GM18861 (cell line): ENCODE results near the gene SFXN5.
A peak's percentile ranks its signal among the peaks of the same experiment; 100 is the strongest.
"Not testable (repeated sequence)": the region's sequence is repeated elsewhere in the genome, so short reads cannot be mapped to it uniquely, and the experiment has no call there.

Experiments used
- ATAC-seq: cut with Tn5 transposase; IDR thresholded peaks from one replicate; pipeline ENCODE4 v1.9.1; 2021; ENCODE audit not compliant: unreplicated experiment

SFXN5 gene, protein sequence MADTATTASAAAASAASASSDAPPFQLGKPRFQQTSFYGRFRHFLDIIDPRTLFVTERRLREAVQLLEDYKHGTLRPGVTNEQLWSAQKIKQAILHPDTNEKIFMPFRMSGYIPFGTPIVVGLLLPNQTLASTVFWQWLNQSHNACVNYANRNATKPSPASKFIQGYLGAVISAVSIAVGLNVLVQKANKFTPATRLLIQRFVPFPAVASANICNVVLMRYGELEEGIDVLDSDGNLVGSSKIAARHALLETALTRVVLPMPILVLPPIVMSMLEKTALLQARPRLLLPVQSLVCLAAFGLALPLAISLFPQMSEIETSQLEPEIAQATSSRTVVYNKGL

DNA sequence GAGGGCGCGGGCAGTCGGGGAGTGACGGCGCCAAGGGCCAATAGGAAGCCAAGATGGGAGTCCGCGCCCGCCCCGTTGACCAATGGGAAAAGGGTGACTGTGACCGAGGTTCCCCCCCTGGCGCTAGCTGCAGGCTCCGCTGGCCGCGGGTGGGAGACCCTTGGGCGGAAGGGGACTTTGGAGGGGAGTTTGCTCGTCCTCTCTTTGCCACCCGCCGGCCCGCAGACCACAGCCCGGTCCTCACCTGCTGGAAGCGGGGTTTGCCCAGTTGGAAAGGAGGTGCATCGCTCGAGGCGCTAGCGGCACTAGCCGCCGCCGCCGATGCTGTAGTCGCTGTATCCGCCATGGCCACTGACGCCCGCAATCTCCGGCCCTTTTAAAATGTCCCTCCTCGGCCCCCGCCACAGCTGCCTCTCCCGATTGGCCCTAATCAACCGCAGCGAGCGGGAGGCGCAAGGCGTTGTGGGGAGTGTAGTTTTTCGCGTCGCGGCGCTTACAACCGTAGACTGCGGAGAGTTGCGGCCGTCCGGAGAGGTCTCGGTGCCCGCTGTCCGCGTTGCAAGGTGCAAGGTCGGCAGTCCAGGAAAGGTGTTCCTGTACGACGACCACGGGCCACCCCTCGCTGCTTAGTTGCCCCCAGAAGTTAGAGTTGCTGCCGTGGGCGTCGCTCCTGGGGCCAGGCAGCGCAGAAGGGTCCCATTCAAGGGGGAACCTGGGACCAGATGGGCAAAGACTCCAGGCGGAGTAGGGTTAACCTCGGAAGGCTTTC lies at the start of gene SFXN5:
TSS of gene SFXN5 (minus strand) at position 353 of the 769 bp plus-strand sequence. CDS start at position 346, 7 bp downstream.
- peak; percentile 79 for ATAC-seq

DNA sequence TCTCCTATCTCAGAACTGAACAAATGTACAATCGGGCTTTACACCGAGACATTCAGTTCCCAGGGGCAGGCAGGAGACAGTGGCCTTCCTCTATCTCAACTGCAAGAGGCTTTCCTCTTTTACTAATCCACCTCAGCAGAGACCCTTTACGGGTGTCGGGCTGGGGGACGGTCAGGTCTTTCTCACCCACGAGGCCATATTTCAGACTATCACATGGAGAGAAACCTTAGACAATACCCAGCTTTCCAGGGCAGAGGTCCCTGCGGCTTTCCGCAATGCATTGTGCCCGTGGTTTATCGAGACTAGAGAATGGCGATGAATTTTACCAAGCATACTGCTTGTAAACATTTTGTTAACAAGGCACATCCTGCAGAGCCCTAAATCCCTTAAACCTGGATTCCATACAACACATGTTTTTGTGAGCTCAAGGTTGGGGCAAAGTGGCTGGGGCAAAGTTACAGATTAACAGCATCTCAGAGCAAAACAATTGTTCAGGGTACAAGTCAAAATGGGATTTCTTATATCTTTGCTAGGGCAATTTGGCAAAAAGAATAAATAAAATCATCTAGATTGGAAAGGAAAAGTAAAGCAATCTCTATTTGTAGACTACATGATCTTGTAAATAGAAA lies 48.2 kb upstream of the SFXN5 start:
- ATAC-seq = not testable (repeated sequence)

DNA sequence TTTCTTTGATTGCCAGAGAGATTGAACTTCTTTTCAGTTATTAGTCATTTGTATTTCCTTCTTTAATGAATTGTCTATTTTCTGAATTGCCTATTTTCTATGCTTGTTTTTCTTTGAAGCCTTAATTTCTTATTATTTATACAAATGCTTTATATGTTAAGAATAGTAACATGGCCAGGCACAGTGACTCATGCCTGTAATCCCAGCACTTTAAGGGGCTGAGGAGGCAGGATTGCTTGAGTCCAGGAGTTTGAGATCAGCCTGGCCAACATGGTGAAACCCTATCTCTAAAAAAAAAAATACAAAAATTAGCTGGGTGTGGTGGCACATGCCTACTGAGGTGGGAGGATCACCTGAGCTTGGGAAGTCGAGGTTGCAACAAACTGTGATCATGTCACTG lies 45.9 kb upstream of the SFXN5 start:
- no peak for ATAC-seq

DNA sequence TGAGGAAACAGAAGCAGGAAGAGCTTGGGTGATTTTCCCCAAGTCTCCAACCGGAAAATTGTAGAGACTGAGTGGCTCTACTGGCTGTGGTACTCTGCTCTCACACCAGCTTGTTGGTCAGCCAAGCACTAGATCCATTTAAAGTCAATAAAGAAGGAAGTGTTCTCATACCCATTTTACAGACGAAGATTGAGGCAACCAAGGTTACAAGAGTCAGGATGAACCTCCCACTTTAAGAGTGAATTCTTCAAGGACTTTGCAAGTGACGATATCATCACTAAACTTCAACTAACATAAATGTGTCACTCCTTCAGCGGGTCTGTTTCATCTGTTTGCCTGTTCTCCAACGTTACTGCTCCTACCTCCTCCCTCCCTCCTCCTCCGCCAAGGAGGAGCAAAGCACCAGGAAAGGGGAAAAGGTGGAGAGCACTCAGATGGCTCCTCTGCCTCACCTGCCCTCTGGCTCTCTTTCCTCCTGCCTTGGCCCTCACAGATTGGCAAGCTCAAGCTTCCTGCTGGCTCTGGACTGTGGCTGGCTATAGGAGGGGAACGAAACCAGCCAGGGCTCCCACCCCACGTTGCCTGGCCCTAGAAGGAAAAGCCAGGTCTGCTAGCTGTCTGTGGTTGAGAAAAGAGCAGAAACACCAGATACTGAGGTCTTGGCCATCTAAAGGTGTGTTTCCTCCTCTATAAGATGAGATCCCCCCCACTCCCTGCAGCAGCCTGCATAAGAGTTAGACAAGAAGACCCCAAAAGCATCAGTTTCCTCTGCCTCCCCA lies 44.9 kb upstream of the SFXN5 start:
- ATAC-seq = no peak

DNA sequence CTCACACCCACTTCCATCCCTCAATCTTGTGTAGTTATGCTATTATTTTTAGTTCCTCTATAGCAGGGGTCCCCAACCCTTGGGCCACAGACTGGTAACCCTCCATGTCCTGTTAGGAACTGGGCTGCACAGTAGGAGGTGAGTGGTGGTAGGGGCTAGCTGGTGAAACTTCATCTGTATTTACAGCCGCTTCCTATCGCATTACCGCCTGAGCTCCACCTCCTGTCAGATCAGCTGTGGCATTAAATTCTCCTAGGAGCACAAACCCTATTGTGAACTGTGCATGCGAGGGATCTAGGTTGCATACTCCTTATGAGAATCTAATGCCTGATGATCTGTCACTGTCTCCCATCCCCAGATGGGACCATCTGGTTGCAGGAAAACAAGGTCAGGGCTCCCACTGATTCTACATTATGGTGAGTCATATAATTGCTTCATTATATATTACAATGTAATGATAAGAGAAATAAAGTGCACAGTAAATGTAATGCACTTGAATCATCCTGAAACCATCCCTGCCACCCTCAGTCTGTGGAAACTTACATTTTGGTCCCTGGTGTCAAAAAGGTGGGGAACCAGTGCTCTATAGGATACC lies 42.9 kb upstream of the SFXN5 start:
- no peak for ATAC-seq

DNA sequence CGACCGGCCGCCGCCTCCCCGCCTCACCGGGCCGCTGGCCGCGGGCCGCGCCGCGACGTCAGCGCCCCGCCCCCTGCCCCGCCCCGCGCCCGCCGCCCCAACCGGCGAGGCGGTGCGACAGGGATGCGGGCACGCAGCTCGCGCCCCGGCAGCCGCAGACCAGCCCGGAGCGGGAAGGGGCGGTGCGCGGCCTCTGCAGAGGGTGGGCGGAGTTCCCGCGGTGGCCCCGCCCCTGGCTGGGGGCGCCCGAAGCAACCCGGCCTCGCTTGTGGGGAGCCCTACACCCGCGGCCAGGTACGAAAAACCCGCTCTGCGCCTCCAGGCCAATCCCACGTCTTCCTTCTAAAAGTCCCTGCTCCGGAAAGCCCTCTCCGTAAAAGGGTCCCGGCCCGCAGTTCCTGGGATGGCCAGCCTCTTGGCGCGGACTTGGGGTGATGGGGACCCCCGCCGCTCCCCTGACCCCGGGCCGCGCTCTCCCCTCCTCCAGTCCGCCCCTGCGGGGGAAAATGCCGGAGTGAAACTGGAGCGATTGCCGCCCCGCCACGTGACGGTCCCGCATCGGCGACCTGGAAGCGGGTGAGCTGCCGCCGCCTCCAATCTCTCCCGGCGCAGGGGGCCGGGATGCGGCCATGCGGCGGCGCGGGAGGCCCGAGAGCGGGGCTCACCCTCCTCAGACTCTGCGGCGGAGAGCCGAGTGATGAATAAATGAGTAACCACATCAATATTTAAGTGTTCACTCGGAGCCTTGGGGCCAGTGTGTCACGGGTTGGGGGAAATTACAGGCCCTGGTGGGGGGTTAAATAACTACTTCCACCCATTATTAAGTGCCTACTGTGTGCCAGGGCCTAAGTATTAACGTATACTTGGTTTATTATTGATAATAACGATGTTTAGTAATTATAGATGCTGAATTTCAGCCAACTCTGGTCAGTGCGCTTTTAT lies 41.7 kb upstream of the SFXN5 start, which contains the start of gene RAB11FIP5:
TSS of gene RAB11FIP5 (minus strand) at position 36 of the 942 bp plus-strand sequence. CDS start 171 bp downstream, outside the sequence.
- ATAC-seq = peak; percentile 71

DNA sequence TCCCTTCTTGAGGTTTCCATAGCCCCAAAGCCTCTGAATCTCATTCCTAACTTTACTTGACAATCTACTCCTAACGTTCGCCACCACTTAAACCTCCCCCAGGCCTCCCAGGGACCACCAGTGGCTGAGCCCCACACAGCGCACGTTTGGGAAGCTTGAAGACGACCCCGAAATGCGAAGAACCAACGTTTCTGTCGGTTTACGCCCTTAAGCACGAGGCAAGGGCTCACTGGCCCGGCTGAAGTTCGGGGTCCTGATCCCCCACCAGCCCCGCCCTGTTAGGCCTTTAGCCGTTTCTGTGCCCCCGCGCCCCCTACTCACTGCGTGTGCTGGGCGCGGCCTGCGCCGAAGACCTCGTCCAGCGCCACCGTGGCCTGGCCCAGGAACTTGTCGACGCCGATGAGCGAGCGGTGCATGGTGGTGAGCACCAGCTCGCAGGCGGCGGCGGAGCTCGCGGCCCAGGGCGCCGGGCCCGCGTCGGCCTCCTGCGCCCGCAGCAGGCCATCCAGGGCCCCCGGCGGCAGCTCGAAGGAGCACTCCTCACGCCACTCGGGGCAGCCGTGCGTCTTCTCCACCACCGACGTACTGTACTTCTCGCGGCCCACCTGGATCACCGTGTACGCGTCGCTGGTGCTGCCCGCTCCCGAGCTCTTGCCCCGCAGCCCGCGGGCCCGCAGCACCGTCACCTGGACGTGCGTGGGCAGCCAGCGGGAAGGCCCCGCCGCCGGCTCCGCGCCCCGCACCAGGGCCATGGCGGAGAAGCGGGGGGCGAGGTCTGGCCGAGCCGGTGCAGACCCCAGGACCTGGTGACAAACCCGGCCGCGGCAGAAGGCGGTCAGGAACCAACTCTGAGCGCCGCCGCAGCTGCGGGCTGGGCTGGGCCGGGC lies 40.8 kb upstream of the SFXN5 start:
- no peak for ATAC-seq

DNA sequence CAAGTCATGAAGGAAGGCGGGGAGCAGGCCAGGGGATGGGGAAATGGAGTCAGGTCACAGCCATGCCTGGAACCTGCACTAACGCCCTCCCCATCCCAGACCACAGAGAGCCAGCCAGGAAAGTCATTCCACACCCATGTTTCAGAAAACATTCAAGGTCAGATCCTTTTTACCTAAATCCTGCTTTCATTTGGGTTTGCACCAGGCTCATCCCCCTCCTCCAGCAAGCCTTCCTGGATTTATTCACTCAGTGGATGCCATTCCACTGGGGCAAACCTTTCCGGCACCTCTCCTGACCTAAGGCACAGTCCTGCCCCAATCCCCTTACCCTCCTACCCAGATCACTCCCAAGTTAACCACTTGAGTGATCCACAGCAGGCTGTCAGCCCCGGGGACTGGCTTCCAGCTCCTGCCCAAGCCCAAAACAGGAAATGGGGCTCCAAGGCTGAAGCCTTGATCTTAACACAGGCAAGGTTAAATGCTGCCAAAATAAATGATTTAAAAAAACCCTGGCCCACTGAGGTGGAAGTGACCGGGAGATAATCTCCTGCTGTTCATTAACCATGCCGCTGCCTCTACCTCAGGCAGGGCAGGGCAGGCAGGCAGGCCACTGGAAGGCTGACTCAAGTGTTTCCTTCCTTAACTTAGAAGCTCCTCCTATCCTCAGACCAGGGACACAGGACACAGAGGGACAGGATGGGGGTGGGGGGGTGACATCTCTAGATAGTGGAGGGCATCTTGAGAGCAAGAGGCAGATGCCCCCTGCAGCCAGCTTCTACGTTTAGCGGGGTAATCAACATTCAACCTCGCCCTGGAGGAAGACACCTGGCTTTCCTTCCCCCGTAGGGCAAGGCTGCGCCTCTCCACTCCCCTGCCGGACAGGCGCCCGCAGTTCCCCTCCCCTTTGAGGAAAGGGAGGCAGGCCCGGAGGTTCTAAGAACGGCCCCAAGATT lies 39.8 kb upstream of the SFXN5 start:
- ATAC-seq = no peak

DNA sequence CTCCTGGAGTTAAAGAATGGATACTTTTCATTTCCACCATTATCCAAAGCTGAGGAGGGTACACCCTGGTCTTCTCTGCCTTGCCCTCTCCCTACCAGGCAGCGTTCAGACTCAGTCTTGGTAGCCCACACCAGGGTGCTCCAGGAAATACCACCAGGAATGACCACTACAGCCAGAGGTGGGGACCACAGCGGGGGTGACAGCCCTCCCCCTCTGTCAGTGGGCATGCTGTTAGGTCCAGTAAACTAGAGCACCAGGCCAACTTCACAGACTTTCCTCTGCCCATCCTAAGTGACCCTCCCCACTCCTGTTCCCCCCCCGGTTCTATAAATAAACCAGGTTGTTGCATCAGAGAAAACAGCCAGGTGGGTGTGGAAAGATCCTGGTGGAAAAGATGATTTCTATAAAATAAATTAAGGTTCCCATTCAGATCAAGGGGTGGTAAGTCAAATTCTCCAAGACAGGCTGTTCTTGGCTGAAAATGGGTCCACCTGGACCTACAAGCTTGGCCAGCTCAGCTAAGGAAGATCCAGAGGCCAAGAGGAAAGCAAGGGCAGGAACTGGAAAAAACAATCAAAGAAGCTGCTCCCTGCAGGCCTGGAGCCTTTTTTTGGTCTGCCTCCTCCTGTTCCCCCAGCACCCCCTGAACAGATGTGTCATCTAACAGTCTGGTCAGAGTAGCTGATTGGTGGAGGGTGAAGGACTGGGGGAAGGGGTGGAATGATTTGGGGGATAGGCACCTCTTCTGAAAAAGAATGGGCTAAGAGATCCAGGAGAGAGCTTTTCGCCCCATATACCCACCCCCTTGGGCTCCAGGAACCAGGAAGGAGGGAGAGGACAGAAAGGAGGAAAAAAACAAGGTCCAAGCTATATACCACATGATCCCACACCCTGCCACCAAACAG lies 38.9 kb upstream of the SFXN5 start:
- ATAC-seq = no peak

DNA sequence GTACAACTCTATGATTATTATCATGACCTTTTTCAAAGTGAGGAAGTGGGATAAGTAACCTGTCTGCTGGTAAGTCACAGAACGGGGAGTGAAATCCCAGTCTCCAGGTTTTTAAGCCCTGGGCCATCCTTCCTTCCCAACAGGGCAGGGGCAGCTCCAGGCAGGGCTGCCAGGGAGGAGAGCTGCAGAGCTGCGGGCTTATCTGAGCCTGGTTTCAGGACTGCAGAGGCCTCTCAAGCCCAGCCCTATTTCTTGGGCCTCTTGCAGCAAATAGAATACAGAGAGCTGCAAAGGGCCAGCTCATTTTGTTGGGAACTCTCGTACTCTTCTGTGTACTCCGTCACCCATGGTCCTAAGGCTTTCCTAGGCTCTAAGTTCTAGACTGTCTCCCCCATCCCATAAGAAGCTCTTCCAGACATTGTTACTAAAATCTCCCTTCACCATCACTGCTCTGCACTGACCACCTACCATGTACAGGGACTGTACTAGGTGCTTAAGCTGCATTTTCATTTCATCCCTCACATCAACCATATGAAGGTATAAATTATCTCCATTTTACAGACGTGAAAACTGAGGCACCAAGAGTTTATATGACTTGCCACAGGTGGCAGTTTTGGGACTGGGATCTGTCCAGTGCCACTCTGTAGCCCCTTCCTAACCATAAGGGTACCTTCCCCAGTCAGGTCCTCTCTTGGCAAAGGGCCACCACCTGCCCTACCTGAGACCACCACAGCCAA lies 38.1 kb upstream of the SFXN5 start:
- no peak for ATAC-seq

DNA sequence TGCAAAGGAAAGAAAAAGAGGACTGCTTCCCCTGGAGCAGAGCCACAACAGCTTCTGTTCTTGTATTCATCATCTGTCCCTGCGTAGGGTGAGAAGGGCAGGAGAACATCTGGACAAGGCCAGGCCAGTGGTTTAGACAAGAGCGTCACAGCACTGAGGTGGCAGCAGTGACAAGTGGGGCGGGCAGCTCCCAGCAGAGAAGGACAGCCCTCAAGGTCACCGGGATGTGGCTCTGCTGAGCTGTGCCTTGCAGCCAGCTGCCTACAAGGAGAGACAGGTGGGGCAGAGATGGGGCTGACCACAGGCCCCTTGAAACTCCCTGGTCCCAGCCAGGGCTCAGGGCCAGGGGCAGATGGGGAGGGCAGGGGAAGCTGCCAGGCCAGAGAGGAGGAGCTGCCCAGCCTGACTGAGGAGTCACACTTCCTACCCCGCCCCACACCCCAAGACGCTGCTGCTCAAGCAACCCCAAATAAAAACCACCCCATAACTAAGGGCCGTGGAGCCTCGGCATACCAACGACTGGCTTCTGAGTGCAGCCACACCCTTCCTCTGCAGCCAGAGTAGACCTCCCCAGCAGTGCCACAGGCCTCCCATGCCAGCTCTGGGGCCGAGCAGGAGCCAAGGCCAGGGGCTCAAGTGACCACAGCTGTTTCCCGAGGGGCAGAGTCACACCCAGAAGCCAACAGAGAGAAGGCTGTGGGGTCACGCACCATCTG lies 35.9 kb upstream of the SFXN5 start:
- no peak for ATAC-seq

DNA sequence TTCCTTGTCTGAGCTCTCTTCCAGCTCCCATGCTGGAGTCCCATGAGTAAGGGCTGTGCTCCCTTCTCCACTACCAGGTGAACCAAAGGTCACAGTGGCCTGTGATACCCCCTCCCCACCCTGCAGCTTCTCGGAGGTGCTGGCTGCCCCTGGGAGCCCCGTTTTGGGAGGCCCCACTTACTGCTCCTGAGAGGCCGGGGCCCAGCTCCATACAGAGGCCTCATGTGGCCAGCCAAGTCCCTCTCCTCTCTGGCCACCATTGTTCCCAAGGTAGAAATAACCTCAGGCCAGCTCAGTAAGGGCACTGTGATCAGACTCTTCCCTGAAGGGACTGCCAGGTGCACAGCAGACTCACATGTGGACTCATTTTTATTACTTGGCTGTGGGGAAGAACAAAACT lies 35.3 kb upstream of the SFXN5 start:
- no peak for ATAC-seq

DNA sequence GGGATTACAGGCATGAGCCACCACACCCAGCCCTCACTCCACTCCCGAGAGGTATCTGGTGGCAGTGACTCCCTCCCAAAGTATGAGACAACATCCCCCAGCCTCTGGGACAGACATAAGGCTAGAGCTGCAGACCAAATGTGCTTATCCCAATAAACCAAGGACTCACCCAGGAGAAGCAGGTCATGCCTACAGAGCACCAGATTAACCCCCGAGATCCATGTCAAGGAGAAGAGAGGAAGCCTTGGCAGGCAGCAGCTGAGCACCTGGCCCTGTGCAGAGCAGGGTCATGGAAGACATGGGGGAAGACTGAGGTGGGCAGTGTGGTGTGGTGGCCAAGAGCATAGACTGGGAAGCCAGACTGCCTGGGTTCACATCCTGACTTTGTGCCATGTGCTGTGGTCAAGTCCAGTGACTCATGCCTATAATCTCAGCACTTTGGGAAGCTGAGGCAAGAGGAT lies 34.0 kb upstream of the SFXN5 start:
- no peak for ATAC-seq

DNA sequence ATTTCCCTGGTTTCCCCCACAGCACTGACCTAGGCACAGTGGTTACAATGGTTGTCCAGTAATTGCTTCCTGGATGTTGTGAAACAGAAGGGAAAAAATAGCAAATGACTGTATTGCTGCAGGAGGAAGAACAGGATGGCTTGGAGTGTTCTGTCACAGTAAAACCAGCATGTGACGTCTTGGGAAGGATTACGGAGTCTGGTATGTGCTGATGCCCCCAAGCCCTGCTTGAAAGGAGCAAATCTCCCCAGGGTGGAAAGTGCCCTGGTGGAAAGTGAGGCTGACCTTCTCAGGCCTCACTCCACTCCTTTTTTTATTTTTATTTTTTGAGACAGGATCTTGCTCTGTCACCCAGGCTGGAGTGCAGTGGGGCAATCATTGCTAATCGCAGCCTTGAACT lies 33.4 kb upstream of the SFXN5 start:
- no peak for ATAC-seq

DNA sequence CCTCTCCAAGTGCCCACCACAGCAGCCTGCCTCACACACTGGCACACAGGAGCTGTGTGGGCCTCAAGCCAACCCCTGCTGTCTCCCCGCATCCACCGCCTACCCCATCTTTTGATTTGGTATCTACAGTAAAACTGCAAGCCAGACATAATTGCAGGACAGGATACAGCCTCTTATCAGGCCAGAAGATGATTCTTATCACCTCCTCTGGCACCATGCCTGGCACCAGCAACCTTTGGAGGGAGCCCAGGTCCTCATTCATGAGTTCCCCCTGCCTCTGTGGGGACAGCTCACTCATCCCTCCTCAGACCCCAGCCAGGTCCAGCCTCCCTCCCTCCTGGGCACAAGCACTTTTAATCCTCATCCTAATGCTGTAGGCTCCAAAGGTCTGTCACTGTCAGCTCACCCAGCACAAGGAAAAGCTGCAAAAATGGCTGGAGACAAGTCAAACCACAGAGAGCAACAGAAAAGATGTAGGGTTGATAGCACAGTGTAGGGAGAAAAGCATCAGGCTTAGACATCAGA lies 31.6 kb upstream of the SFXN5 start:
- no peak for ATAC-seq
